ENCODE results near the gene IGFBP3. TPM values are rescaled to one million over a fixed set of nuclear protein-coding genes. Genes with fewer than 3 reads are reported as not detected.

The IGFBP3 gene
- total RNA-seq, 1 experiment from 2014 or later: 224 TPM

GRCh38 chr7:45910855-45911254 lies 10.2 kb downstream of the IGFBP3 start:
- no peaks in the 10 kb centered on the region for H3K27me3 ChIP-seq
- H3K9me3 ChIP-seq: no peaks in the 10 kb centered on the region
- H3K36me3 ChIP-seq: peaks cover 38% of the 10 kb centered on the region
- no peak overlapping the region for H3K4me3 ChIP-seq
- DNase-seq: no peak

GRCh38 chr7:45909561-45909960 lies 11.5 kb downstream of the IGFBP3 start:
- Histone ChIP-seq H3K27me3 (no peaks in the 10 kb centered on the region), H3K36me3 (peaks cover 27% of the 10 kb centered on the region), H3K4me3 (no peak overlapping the region), H3K9me3 (no peaks in the 10 kb centered on the region)
- DNase-seq: no peak

GRCh38 chr7:45902820-45903219 lies 18.3 kb downstream of the IGFBP3 start:
- Histone ChIP-seq H3K36me3 (no peaks in the 10 kb centered on the region), H3K27me3 (no peaks in the 10 kb centered on the region), H3K9me3 (peaks cover 9% of the 10 kb centered on the region; the same call in 1 of the 2 replicates), H3K4me3 (no peak overlapping the region)
- no peak for DNase-seq

GRCh38 chr7:45901566-45901965 lies 19.5 kb downstream of the IGFBP3 start:
- Histone ChIP-seq H3K4me3 (no peak overlapping the region), H3K27me3 (no peaks in the 10 kb centered on the region), H3K9me3 (peaks cover 9% of the 10 kb centered on the region; the same call in 1 of the 2 replicates), H3K36me3 (no peaks in the 10 kb centered on the region)
- no peak for DNase-seq

- Histone ChIP-seq H3K9me3 (peaks cover 4% of the 10 kb centered on the region; the same call in 1 of the 2 replicates), H3K27me3 (no peaks in the 10 kb centered on the region), H3K36me3 (no peaks in the 10 kb centered on the region), H3K4me3 (no peak overlapping the region)
- DNase-seq: no peak
These were observed 22.9 kb downstream of the IGFBP3 start for GRCh38 chr7:45898222-45898621.

GRCh38 chr7:45897042-45897690 lies 23.9 kb downstream of the IGFBP3 start:
- Histone ChIP-seq H3K9me3 (peaks cover 4% of the 10 kb centered on the region; the same call in 1 of the 2 replicates), H3K4me3 (no peak overlapping the region), H3K36me3 (no peaks in the 10 kb centered on the region), H3K27me3 (no peaks in the 10 kb centered on the region)
- peak; percentile 57 for DNase-seq

- Histone ChIP-seq H3K36me3 (no peaks in the 10 kb centered on the region), H3K9me3 (peaks cover 4% of the 10 kb centered on the region; the same call in 1 of the 2 replicates), H3K4me3 (no peak overlapping the region), H3K27me3 (no peaks in the 10 kb centered on the region)
- DNase-seq: no peak
These were observed 26.4 kb downstream of the IGFBP3 start for GRCh38 chr7:45894665-45895062.

GRCh38 chr7:45893996-45894664 lies 26.9 kb downstream of the IGFBP3 start:
- no peak for DNase-seq
- Histone ChIP-seq H3K36me3 (no peaks in the 10 kb centered on the region), H3K4me3 (no peak overlapping the region), H3K27me3 (no peaks in the 10 kb centered on the region), H3K9me3 (peaks cover 4% of the 10 kb centered on the region; the same call in 1 of the 2 replicates)

- no peak for DNase-seq
- Histone ChIP-seq H3K4me3 (no peak overlapping the region), H3K27me3 (no peaks in the 10 kb centered on the region), H3K36me3 (no peaks in the 10 kb centered on the region), H3K9me3 (no peaks in the 10 kb centered on the region)
These were observed 27.6 kb downstream of the IGFBP3 start for GRCh38 chr7:45893374-45893995.

- no peak overlapping the region for H3K4me3 ChIP-seq
- no peak for DNase-seq
- H3K27me3 ChIP-seq: no peaks in the 10 kb centered on the region
- H3K9me3 ChIP-seq: no peaks in the 10 kb centered on the region
- no peaks in the 10 kb centered on the region for H3K36me3 ChIP-seq
These were observed 28.6 kb downstream of the IGFBP3 start for GRCh38 chr7:45892407-45893035.

- no peaks in the 10 kb centered on the region for H3K27me3 ChIP-seq
- no peaks in the 10 kb centered on the region for H3K9me3 ChIP-seq
- H3K4me3 ChIP-seq: no peak overlapping the region
- no peak for DNase-seq
- H3K36me3 ChIP-seq: no peaks in the 10 kb centered on the region
These were observed 29.3 kb downstream of the IGFBP3 start for GRCh38 chr7:45891462-45892402.

GRCh38 chr7:45890902-45891461 lies 30.1 kb downstream of the IGFBP3 start:
- no peaks in the 10 kb centered on the region for H3K27me3 ChIP-seq
- H3K9me3 ChIP-seq: no peaks in the 10 kb centered on the region
- H3K4me3 ChIP-seq: no peak overlapping the region
- no peak for DNase-seq
- no peaks in the 10 kb centered on the region for H3K36me3 ChIP-seq

GRCh38 chr7:45890125-45890901 lies 30.8 kb downstream of the IGFBP3 start:
- DNase-seq: no peak
- Histone ChIP-seq H3K4me3 (no peak overlapping the region), H3K9me3 (no peaks in the 10 kb centered on the region), H3K36me3 (no peaks in the 10 kb centered on the region), H3K27me3 (no peaks in the 10 kb centered on the region)

- H3K9me3 ChIP-seq: no peaks in the 10 kb centered on the region
- no peak overlapping the region for H3K4me3 ChIP-seq
- DNase-seq: no peak
- no peaks in the 10 kb centered on the region for H3K27me3 ChIP-seq
- H3K36me3 ChIP-seq: no peaks in the 10 kb centered on the region
These were observed 31.6 kb downstream of the IGFBP3 start for GRCh38 chr7:45889367-45890067.

- H3K27me3 ChIP-seq: no peaks in the 10 kb centered on the region
- peak overlapping the region; percentile 35 for H3K4me3 ChIP-seq
- H3K36me3 ChIP-seq: no peaks in the 10 kb centered on the region
- peak; percentile 29 for DNase-seq
- no peaks in the 10 kb centered on the region for H3K9me3 ChIP-seq
These were observed 32.1 kb downstream of the IGFBP3 start for GRCh38 chr7:45888993-45889366.
